HG03060 (cell line): Measurements from ENCODE around the gene HORMAD1.
"Not testable (repeated sequence)": the region's sequence is repeated elsewhere in the genome, so short reads cannot be mapped to it uniquely, and the experiment has no call there.

Experiments used
- ATAC-seq: cut with Tn5 transposase; IDR thresholded peaks from one replicate; pipeline ENCODE4 v1.9.1; 2021; ENCODE audit warnings: low read depth, moderate number of reproducible peaks; ENCODE audit not compliant: unreplicated experiment

The HORMAD1 gene, protein sequence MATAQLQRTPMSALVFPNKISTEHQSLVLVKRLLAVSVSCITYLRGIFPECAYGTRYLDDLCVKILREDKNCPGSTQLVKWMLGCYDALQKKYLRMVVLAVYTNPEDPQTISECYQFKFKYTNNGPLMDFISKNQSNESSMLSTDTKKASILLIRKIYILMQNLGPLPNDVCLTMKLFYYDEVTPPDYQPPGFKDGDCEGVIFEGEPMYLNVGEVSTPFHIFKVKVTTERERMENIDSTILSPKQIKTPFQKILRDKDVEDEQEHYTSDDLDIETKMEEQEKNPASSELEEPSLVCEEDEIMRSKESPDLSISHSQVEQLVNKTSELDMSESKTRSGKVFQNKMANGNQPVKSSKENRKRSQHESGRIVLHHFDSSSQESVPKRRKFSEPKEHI

DNA sequence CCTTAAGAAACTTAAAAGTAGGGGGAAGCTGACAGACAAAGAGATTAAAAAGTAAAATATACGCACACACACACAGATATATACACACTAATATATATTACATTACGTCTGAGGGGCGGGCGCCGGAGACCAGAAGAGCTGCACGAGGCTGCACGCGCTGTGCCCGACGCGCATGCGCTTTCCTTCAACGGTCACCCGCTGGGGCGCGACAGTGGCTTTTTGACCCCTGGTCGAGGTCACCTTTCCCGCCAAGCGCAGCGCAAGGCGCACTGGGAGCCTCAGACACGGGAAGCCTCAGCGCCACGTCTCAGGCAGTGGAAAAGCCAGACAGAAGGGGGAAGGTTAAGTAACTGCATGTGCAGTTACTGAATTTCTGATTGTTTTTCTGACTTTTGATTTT, at the start of gene HORMAD1:
HORMAD1 (minus strand) TSS at position 193 of the 400 bp plus-strand sequence. CDS start 1,390 bp downstream, outside the sequence.
- no peak for ATAC-seq

DNA sequence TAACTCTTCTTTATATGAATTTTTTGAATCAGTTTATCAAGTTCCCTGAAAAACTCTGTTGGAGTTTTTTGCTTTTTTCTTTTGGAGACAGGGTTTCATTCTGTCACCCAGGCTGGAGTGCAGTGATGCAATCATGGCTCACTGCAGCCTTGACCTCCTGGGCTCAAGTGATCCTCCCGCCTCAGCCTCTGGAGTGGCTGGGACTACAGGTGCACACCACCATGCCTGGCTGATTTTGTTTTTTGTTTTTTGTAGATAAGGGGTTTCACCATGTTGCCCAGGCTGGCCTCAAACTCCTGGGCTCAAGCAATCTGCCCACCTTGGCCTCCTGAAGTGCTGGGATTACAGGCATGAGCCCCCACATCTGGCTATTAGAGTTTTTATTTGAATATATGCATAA, 47.0 kb upstream of the HORMAD1 start:
- ATAC-seq = not testable (repeated sequence)

DNA sequence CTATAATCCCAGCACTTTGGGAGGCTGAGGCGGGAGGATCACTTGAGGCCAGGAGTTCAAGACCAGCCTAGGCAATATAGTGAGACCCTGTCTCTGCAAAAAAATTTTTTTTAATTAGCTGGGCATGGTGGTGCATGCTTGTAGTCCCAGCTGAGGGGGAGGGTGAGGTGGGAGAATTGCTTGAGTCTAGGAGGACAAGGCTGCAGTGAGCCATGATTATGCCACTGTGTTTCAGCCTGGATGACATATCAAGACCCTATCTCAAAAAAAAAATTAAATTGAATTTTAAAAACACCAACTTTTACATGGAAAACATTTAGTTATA, 45.2 kb upstream of the HORMAD1 start:
- ATAC-seq = not testable (repeated sequence)

DNA sequence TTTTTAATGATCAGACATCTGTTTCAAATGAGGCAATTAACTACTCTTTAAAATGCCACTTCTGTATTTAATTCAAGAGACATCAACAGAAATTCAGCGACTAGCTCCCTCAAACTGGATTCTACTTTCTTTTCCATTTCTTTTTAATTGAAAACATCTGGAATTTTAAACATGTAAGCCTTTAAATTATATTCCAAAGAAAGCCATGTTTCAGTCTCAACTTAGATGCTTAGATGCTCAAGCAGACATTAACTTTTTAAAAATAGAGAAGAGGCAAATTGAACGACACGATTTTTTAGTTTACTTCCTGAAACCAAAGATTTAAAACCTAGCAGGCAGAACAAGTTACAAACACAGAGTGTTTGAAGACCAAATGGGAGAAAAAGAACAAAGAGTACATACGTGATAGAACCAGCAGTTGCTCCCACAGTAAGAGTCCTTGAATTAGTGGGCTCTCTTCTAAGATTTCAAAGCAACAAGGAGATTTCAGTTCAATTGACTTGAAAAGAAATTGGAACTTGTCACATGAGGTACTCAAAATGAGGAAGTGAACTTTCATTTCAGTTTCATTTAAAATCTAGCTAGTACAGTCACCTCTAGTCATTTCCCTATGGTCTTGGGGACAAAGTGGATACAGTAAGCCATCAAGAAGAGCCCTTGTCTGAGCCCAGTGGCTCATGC, 44.7 kb upstream of the HORMAD1 start, which contains the start of gene CTSS:
CTSS (minus strand) TSS at position 483 of the 681 bp plus-strand sequence. CDS start 1,015 bp downstream, outside the sequence.
- ATAC-seq = peak; percentile 74

DNA sequence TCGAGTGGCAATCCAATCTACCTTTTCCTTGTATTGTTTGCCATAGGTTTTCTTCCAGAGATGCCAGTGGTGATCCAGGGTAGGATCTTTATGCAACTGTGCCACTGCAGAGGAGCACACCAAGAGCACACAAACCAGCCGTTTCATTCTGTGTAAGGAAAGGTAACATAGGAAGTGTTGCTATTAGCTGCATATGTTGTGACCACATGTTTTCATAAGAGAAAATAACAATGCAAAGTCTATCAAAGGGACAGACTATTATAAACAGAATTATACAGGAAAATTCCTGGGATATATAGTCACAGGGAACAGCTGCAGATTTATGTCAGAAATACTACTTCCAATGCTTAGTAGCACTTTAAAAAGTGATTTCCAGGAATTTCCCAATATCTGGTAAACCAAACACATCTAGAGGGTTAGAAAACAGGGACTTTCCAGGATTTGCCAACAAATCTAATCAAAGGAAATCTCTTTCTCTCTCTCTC, 44.0 kb upstream of the HORMAD1 start:
- ATAC-seq = no peak

DNA sequence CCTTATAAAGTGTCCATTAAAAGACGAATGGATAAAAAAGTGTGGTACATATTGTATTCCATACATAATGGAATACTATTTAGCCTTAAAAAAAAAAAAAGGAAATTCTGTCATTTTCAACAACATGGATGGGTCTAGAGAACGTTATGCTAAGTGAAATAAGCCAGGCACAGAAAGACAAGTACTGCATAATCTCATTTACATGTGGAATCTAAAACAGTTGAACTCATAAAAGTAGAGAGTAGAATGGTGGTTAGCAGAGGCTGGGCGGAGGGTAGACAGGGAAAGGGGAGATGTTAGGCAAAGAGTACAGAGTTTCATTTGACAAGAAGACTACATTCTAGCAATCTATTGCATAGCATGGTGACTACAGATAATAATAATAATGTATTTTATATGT, 42.3 kb upstream of the HORMAD1 start:
- ATAC-seq = no peak

DNA sequence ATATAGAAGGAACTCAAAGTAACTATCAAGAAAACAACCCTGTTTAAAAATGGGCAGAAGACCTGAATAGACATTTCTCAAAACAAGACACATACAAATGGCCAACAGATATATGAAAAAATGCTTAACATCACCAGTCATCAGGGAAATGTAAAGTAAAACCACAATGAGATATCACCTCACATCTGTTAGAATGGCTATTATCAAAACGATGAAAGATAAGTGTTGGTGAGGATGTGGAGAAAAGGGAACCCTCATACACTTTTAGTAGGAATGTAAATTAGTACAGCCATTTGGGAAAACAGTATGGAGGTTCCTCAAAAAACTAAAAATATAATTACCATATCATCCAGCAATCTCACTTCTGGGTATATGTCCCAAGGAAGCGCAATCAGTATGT, 41.9 kb upstream of the HORMAD1 start:
- ATAC-seq = no peak

DNA sequence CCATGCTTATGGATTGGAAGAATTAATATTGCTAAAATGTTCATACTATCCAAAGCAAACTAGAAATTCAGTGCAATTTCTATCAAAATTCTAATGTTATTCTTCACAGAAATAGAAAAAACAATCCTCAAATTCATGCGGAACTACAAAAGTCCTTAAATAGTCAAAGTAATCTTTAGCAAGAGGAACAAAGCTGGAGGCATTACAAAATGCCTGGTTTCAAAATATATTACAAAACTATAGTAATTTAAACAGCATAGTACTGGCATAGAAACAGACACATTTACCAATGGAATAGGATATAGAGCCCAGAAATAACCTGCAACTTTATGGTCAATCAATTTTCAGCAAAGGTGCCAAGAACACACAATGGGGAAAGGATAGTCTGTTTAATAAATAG, 41.1 kb upstream of the HORMAD1 start:
- no peak for ATAC-seq

DNA sequence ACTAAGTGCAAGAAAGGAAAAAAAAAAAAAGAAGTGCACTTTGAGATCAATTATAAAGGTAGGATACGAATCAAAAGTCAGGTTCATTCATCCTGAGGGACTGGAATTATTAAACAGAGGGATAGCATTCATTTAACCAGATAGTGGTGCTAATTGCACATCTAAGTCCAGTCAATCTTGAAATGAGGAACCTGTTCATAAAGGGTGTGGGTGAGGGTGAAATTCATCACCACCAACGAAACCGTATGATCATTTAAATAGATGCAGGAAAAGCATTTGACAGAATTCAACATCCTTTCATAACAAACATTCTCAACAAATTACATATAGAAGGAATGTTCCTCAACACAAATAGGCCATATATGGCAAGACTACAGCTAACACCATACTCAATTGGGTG, 39.3 kb upstream of the HORMAD1 start:
- no peak for ATAC-seq

DNA sequence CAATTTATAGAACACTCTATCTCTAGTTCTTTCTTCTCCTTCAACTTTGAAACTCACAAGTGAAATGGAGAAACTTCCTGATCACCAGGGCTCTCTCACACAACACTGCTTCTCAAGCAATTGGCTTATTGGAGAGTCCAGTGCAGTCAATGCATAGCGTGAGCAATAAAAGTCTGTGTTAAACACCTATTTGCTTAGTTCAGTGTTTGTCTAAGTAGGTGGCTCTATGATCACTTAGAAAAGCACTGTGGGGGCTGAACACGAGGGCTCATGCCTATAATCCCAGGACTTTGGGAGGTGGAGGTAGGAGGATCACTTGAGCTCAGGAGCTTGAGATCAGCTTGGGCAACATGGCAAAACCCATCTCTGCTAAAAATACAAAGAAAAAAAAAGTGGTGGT, 32.7 kb upstream of the HORMAD1 start:
- no peak for ATAC-seq

DNA sequence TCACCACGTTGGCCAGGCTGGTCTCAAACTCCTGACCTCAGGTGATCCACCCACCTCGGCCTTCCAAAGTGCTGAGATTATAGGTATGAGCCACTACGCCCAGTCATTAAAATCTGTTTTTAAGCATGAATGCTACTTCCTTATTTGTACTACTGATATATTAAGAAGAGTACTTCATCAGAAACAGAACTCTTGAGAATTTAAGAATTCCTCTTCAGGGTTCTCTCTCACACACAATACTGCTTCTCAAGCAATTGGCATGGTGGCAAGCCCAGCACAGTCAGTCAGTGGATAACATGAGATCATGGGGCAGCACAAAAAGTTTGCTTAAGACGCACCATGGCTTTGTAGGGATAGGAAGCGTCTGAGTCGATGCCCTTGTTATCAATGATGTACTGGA, 30.7 kb upstream of the HORMAD1 start:
- ATAC-seq = no peak

DNA sequence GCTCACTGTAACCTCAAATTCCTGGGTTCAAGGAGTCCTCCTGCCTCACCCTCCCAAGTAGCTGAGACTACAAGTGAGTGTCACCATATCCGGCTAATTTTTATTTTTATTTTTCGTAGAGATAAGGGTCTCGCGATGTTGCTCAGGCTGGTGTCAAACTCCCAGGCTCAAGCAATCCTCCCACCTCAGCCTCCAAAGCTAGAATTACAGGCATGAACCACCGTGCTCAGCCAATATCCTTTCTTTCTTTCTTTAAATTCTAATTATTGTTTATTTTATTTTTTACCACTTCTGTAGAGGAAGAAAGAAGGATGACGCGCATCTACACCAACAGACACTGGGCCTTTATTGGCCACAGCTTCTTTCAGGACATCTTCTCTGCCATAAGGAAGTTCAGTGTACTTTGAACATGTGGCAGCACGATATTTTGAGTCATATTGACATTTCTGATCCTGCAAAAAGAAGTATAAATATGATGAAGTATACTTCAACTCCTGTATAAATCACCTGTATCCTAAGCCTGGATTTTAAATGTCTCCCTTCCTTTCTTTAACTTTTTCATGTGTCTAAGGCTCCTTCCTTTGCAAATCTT, 29.1 kb upstream of the HORMAD1 start:
- ATAC-seq = no peak

DNA sequence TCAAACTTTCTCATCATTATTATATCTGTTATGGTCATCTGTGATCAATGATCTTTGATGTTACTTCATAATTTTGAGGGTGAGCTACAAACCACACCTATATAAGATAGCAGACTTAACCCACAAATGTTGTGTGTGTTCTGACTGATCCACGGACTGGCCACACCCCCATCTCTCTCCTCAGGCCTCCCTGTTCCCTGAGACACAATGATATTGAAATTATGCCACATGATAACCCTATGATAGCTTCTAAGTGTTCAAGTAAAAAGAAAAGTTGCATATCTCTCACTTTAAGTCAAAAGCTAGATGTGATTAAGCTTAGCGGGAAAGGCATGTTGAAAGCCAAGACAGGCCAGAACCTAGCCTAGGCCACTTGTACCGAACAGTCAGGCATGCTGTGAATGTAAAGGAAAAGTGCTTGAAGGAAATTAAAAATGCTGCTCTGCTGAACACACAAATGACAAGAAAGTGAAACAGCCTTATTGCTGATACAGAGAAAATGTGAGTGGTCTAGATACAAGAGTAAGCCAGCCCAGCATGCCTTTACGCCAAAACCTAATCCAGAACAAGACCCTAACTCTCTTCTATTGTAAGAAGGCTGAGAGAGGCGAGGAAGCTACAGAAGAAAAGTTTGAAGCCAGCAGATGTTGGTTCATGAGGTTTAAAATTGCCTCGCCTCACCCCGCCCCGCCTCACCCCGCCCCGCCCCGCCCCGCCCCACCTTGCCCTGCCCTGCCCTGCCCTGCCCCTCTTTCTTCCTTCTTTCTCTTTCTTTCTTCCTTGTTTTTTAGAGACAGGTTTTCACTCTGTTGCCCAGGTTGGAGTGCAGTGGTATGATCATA, 28.4 kb upstream of the HORMAD1 start:
- ATAC-seq = no peak

DNA sequence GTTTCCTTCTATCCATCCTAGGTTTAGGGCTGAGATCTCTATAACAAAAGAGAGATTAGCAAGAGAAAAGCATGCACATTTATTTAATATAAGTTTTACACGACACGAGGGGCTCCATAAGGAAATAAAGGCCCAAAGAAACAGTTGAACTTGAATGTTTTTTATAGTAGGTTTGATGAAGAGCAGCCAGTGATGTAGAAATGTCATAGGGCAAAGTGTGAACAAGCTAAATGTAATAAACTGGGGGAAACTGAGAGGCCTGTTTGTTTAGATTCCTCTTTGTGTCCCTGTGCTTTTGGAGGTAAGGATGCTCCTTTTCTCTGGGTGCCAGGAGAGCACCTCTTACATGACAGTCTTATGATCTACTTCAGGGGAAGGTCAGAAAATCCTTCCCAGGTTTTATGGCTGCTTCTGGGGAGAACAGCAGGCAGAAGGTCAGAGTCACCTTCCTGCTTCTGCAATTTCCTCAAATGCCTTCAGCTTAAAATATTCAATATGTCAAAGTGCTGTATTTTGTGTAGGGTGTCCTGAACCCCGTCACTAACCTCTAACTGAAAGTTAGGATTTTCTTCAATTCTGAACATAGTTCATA, 9.5 kb upstream of the HORMAD1 start:
- ATAC-seq = no peak

DNA sequence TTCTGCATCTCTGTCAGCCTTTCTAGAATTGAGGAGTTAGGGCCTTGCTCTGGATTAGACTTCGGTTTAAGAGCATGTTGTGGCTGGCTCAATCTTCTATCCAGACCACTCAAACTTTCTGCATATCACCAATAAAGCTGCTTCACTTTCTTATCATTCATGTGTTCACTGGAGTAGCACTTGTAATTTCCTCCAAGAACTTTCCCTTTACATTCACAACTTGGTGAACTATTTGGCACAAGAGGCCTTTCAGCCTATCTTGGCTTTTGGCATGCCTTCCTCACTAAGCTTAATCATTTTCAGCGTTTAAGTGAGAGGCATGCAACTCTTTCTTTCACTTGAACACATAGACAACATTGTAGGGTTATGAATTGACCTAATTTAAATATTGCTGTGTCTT, 3.6 kb upstream of the HORMAD1 start:
- ATAC-seq = no peak

DNA sequence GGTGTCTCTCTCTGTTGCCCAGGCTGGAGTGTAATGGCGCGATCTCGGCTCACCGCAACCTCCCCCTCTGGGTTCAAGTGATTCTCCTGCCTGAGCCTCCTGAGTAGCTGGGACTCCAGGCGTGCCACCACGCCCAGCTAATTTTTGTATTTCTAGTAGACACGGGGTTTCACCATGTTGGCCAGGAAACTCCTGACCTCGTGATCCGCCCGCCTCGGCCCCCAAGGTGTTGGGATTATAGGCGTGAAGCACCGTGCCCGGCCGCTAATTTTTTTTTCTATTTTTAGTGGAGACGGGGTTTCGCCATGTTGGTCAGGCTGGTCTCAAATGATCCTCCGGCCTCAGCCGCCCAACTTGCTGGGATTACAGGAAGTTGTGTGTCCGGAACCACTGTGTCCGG, 597 bp downstream of the HORMAD1 start:
- no peak for ATAC-seq

DNA sequence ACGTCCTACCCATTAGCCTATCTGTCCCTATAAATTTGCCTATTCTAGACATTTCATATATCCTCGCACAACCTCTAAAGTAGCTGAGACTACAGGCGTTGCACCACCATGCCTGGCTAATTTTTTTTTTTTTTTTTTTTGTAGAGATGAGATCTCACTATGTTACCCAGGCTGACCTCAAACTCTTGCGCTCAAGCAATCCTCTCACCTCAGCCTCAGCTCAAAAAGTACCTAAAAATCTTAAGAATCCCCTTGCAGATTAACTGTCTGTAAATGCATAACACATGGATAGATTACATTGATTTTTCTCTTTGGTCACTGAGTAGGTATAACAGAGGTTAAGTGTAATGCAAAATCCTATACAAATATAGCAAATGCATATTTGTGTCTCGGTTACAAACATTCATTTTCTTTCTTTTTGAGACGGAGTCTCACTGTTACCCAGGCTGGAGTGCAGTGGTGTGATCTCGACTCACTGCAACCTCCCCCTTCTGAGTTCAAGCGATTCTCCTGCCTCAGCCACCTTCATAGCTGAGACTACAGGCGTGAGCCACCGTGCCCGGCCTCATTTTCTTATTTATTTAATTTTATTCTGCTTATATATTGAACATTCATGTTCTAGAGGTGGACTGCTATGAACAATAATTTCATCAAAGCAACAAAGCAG, 2.3 kb downstream of the HORMAD1 start:
- no peak for ATAC-seq

DNA sequence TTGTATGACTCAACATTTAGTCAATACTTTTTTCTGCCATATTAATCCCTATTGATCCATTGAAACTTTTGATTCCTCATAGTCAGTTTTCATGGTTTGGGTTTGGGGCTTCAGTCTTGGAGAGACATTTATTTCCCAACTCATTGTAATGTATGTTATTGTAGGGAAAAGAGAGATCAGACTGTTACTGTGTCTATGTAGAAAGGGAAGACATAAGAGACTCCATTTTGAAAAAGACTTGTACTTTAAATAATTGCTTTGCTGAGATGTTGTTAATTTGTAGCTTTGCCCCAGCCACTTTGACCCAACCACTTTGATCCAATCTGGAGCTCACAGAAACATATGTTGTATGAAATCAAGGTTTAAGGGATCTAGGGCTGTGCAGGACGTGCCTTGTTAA, 11.7 kb downstream of the HORMAD1 start:
- not testable (repeated sequence) for ATAC-seq

DNA sequence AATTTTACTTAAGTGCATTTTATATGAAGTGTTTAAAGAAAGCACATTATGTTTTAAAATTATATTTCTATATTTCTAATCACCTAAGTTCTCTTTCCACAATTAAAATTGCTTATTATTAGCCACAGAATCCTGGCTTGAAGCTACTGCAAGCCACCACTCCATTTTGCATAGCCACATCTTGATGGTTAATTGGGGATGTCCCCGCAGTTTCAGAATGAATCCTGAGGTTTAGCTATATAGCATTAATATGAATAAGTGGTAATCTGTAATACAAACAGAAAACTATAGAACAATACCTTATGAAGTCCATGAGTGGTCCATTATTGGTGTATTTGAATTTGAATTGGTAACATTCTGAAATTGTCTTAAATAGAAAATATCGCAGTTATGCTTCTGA, 12.1 kb downstream of the HORMAD1 start:
- ATAC-seq = peak; percentile 44

DNA sequence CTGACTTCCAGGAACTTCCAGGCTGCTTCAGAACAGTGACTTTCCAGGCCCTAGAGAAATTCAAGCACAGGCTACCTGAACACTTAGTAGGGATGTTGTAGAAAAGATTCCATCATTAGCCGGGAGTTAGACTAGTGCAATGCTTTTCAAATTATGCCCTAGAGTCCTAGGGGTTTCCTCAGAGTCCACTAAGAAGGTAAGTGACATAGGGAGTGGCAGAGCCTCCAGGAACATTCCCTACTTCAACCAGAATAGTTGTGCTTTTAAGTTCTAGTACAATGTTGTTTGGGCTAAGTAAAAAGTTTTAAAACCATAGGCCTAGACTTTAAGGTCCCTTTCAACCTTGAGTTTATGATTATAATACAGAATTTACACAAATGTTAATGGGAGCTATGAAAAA, 14.6 kb downstream of the HORMAD1 start:
- no peak for ATAC-seq
